ENCODE measurements around the gene ADAMTS19.

GRCh38 chr5:129622531-129622930 lies 162.4 kb downstream of the ADAMTS19 start:
- TF ChIP-seq POLR2A (IDR thresholded peaks at IDR 0.05) (no peak), CTCF (IDR thresholded peaks at IDR 0.05) (no peak), EP300 (IDR thresholded peaks at IDR 0.05) (no peak)

Data from tibial nerve (tissue), 4 donors.